HEK293 (cell line): ENCODE results near the gene TMEM179B.

Experiments
- CTCF ChIA-PET: fragments of 350-600 bp; formaldehyde crosslinking; extraction: SDS; loops from one replicate; lab custom pipeline; 2021; ENCODE audit warnings: antibody characterized with exemption; lab: Yijun Ruan, JAX
- POLR2A ChIA-PET: fragments of 300-600 bp; formaldehyde crosslinking; extraction: SDS; loops from one replicate; lab custom pipeline; 2020; ENCODE audit warnings: antibody characterized with exemption, inconsistent platforms; lab: Yijun Ruan, JAX
- H3K27ac ChIP-seq: fragments of 200-500 bp; sonication (Bioruptor generic); 2 replicates; pipeline ENCODE4 v1.5.1; 2014; ENCODE audit warnings: low read depth, low read length, control low read depth, inconsistent platforms; ENCODE audit errors: extremely low read depth
- H3K36me3 ChIP-seq, 2 experiments: fragments of 200-500 bp in 1 of 2; sonication (Bioruptor generic) in 1 of 2; 1 replicate in 1 of 2; 2 replicates in 1 of 2; pipeline ENCODE4 v1.5.1; 2014 to 2017; ENCODE audit warnings: inconsistent platforms in 2 of 2, low read length in 2 of 2; ENCODE audit not compliant: control insufficient read depth in 2 of 2, insufficient read depth in 1 of 2
- H3K4me1 ChIP-seq: fragments of 200-500 bp; sonication (Bioruptor generic); 2 replicates; pipeline ENCODE4 v1.5.1; 2014; ENCODE audit warnings: mild to moderate bottlenecking, low read length, inconsistent platforms; ENCODE audit not compliant: control insufficient read depth, insufficient read depth
- H3K4me3 ChIP-seq: 2 replicates; pipeline ENCODE4 v1.5.1; 2011; ENCODE audit warnings: low read depth, mild to moderate bottlenecking, control low read depth, low read length, moderate library complexity
- H3K9me3 ChIP-seq: fragments of 200-500 bp; sonication (Bioruptor generic); 2 replicates; pipeline ENCODE4 v1.5.1; 2014; ENCODE audit warnings: low read depth, low read length, inconsistent platforms; ENCODE audit not compliant: control insufficient read depth, insufficient read depth
- GLIS1 ChIP-seq: fragments of 450-650 bp; formaldehyde crosslinking; IDR thresholded peaks from 2 replicates; pipeline ENCODE4 v1.5.1; 2016; ENCODE audit warnings: missing biosample characterization, missing genetic modification characterization
- SCRT2 ChIP-seq: fragments of 450-650 bp; formaldehyde crosslinking; IDR thresholded peaks from 2 replicates; pipeline ENCODE4 v1.5.1; 2016; ENCODE audit warnings: missing biosample characterization, missing genetic modification characterization
- ZBTB17 ChIP-seq: fragments of 450-650 bp; formaldehyde crosslinking; IDR thresholded peaks from 2 replicates; pipeline ENCODE4 v1.5.1; 2016; ENCODE audit warnings: missing biosample characterization, missing genetic modification characterization
- ZEB2 ChIP-seq: fragments of 450-650 bp; formaldehyde crosslinking; IDR thresholded peaks from 2 replicates; pipeline ENCODE4 v1.5.1; 2016; ENCODE audit warnings: missing biosample characterization, missing genetic modification characterization
- ZFP3 ChIP-seq: fragments of 450-650 bp; formaldehyde crosslinking; IDR thresholded peaks from 2 replicates; pipeline ENCODE4 v1.5.1; 2016; ENCODE audit warnings: low read depth, missing biosample characterization, missing genetic modification characterization
- ZNF155 ChIP-seq: fragments of 450-650 bp; formaldehyde crosslinking; IDR thresholded peaks from 2 replicates; pipeline ENCODE4 v1.5.1; 2016; ENCODE audit warnings: missing biosample characterization, missing genetic modification characterization
- ZNF24 ChIP-seq: fragments of 450-650 bp; formaldehyde crosslinking; IDR thresholded peaks from 2 replicates; pipeline ENCODE4 v1.5.1; 2016; ENCODE audit warnings: missing biosample characterization, missing genetic modification characterization
- ZNF274 ChIP-seq, 2 experiments: fragments of 200-500 bp in 1 of 2; fragments of 450-650 bp in 1 of 2; sonication (Bioruptor generic) in 1 of 2; formaldehyde crosslinking in 1 of 2; IDR thresholded peaks; 2 replicates each; pipeline versions ENCODE4 v1.5.1 to v1.6.1; 2014 to 2016; ENCODE audit warnings: borderline replicate concordance in 1 of 2, inconsistent platforms in 1 of 2, low read length in 1 of 2, missing biosample characterization in 1 of 2, missing genetic modification characterization in 1 of 2
- ZNF341 ChIP-seq: fragments of 450-650 bp; formaldehyde crosslinking; IDR thresholded peaks from 2 replicates; pipeline ENCODE4; 2016; ENCODE audit warnings: low read depth, missing biosample characterization, missing genetic modification characterization
- ZNF416 ChIP-seq: fragments of 450-650 bp; formaldehyde crosslinking; IDR thresholded peaks from 2 replicates; pipeline ENCODE4 v1.5.1; 2016; ENCODE audit warnings: missing biosample characterization, missing genetic modification characterization
- ZNF544 ChIP-seq: fragments of 450-650 bp; formaldehyde crosslinking; IDR thresholded peaks from 2 replicates; pipeline ENCODE4 v1.5.0; 2017; ENCODE audit warnings: missing biosample characterization, missing genetic modification characterization
- ZSCAN30 ChIP-seq: fragments of 450-650 bp; IDR thresholded peaks from 2 replicates; pipeline ENCODE4 v1.5.1; 2018; ENCODE audit warnings: missing biosample characterization, mild to moderate bottlenecking, missing genetic modification characterization, moderate library complexity
- TF ChIP-seq, protein P1 (sequence below): fragments of 450-650 bp; formaldehyde crosslinking; IDR thresholded peaks from 2 replicates; pipeline ENCODE4 v1.5.0; 2017; ENCODE audit warnings: missing biosample characterization, missing genetic modification characterization, borderline replicate concordance
- TF ChIP-seq, protein P2 (sequence below): sonication (generic); formaldehyde crosslinking; IDR thresholded peaks from 2 replicates; pipeline ENCODE4 v1.8.1; 2022; ENCODE audit warnings: mild to moderate bottlenecking, moderate library complexity, missing genetic modification reagents
- TF ChIP-seq, protein P3 (sequence below): fragments of 450-650 bp; IDR thresholded peaks from 2 replicates; pipeline ENCODE4 v1.5.1; 2018; ENCODE audit warnings: missing biosample characterization, missing genetic modification characterization
- TF ChIP-seq, protein P4 (sequence below): fragments of 450-650 bp; formaldehyde crosslinking; IDR thresholded peaks from 2 replicates; pipeline ENCODE4 v1.5.1; 2016; ENCODE audit warnings: missing biosample characterization, missing genetic modification characterization

TMEM179B gene

DNA sequence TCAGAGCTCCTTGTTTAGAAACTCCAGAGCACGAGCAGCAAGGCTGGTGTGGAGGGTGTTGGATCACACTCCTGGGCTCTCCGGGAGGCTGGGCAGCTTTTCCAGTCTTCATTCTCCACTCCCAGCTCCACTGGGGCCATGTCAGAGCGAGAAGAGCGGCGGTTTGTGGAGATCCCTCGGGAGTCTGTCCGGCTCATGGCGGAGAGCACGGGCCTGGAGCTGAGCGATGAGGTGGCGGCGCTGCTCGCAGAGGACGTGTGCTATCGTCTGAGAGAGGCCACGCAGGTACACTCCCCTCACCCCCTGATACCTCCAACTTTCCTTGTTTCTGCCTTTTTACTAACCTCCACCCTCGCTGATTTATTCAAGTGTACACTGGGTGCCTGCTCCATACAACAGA, 11.6 kb upstream of the TMEM179B start:
- TF ChIP-seq SCRT2 (tag by site-specific recombination), result no peak
- TF ChIP-seq ZNF274 (IDR thresholded peaks at IDR 0.05; ENCODE audit: low read length), result no peak
- no peak for TF ChIP-seq ZNF274 (tag by site-specific recombination; IDR thresholded peaks at IDR 0.05; ENCODE audit: borderline replicate concordance)
- TF ChIP-seq ZNF544 (tag by site-specific recombination), result no peak
- TF ChIP-seq ZSCAN30 (tag by site-specific recombination), result no peak
- TF ChIP-seq ZNF341 (tag by site-specific recombination), result no peak
- TF ChIP-seq GLIS1 (tag by site-specific recombination), result no peak
- TF ChIP-seq ZNF24 (tag by site-specific recombination), result no peak
- TF ChIP-seq ZBTB17, result no peak
- TF ChIP-seq ZNF155 (tag by site-specific recombination), result no peak
- TF ChIP-seq, protein P1, sequence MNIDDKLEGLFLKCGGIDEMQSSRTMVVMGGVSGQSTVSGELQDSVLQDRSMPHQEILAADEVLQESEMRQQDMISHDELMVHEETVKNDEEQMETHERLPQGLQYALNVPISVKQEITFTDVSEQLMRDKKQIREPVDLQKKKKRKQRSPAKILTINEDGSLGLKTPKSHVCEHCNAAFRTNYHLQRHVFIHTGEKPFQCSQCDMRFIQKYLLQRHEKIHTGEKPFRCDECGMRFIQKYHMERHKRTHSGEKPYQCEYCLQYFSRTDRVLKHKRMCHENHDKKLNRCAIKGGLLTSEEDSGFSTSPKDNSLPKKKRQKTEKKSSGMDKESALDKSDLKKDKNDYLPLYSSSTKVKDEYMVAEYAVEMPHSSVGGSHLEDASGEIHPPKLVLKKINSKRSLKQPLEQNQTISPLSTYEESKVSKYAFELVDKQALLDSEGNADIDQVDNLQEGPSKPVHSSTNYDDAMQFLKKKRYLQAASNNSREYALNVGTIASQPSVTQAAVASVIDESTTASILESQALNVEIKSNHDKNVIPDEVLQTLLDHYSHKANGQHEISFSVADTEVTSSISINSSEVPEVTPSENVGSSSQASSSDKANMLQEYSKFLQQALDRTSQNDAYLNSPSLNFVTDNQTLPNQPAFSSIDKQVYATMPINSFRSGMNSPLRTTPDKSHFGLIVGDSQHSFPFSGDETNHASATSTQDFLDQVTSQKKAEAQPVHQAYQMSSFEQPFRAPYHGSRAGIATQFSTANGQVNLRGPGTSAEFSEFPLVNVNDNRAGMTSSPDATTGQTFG (tag by site-specific recombination), result no peak
- TF ChIP-seq, protein P2, sequence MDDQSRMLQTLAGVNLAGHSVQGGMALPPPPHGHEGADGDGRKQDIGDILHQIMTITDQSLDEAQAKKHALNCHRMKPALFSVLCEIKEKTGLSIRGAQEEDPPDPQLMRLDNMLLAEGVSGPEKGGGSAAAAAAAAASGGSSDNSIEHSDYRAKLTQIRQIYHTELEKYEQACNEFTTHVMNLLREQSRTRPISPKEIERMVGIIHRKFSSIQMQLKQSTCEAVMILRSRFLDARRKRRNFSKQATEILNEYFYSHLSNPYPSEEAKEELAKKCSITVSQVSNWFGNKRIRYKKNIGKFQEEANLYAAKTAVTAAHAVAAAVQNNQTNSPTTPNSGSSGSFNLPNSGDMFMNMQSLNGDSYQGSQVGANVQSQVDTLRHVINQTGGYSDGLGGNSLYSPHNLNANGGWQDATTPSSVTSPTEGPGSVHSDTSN (CRISPR knock-in tag), result no peak

DNA sequence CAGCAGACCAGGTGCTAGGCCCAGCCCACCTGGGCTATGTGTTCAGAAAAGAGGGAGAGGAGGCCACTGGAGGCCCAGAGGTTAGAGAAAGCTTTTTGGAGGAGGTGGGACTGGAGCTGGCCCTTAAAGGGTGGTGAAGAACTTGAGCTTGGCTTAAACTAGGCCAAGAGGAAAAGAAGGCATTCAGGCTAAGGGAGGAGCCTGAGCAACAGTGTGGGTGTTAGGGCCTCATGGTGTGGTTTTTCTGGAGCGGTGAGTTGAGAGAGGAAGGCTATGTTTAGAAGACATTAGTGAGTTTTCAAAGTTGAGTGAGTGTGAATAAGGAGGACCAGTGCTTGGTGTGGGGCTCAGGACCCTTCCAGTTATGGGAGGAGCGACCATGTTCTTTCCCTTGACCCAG, 9.8 kb upstream of the TMEM179B start:
- ChIA-PET CTCF (interaction anchor here (5.0 kb wide), 1 partner anchor 9 kb away, joined by 45 read pairs; the partner anchor contains the start of gene TMEM179B), POLR2A (interaction anchor here (0.6 to 1.6 kb wide), 5 partner anchors 23 to 186 kb away, joined by 3 to 7 read pairs (median 5); partner anchors contain the start of genes TUT1 and ZBTB3)
- H3K4me3 ChIP-seq, result no peak overlapping the region
- peaks cover 0 to 57% of the 10 kb centered on the region in 2 experiments; a peak in 2 of 3 replicates for H3K36me3 ChIP-seq
- H3K9me3 ChIP-seq, result no peaks in the 10 kb centered on the region
- no peak for TF ChIP-seq ZEB2 (tag by site-specific recombination)
- no peak for TF ChIP-seq ZFP3
- TF ChIP-seq ZNF416 (tag by site-specific recombination), result no peak
- TF ChIP-seq, protein P3, sequence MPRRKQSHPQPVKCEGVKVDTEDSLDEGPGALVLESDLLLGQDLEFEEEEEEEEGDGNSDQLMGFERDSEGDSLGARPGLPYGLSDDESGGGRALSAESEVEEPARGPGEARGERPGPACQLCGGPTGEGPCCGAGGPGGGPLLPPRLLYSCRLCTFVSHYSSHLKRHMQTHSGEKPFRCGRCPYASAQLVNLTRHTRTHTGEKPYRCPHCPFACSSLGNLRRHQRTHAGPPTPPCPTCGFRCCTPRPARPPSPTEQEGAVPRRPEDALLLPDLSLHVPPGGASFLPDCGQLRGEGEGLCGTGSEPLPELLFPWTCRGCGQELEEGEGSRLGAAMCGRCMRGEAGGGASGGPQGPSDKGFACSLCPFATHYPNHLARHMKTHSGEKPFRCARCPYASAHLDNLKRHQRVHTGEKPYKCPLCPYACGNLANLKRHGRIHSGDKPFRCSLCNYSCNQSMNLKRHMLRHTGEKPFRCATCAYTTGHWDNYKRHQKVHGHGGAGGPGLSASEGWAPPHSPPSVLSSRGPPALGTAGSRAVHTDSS (tag by site-specific recombination), result no peak
- TF ChIP-seq, protein P2 (CRISPR knock-in tag), result no peak
- TF ChIP-seq, protein P4, sequence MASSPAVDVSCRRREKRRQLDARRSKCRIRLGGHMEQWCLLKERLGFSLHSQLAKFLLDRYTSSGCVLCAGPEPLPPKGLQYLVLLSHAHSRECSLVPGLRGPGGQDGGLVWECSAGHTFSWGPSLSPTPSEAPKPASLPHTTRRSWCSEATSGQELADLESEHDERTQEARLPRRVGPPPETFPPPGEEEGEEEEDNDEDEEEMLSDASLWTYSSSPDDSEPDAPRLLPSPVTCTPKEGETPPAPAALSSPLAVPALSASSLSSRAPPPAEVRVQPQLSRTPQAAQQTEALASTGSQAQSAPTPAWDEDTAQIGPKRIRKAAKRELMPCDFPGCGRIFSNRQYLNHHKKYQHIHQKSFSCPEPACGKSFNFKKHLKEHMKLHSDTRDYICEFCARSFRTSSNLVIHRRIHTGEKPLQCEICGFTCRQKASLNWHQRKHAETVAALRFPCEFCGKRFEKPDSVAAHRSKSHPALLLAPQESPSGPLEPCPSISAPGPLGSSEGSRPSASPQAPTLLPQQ (tag by site-specific recombination), result no peak
- no peaks in the 10 kb centered on the region for H3K4me1 ChIP-seq
- H3K27ac ChIP-seq, result no peak overlapping the region

More for the DNA sequence above, 11.6 kb upstream of the TMEM179B start:
- Histone ChIP-seq H3K36me3 (peaks cover 0 to 49% of the 10 kb centered on the region in 2 experiments; a peak in 2 of 3 replicates), H3K4me3 (no peak overlapping the region), H3K27ac (no peak overlapping the region), H3K4me1 (no peaks in the 10 kb centered on the region), H3K9me3 (no peaks in the 10 kb centered on the region)
- ChIA-PET CTCF (interaction anchor here (0.6 to 5.0 kb wide), 2 partner anchors 11 to 216 kb away, joined by 3 to 45 read pairs; partner anchors contain the start of gene TMEM179B), POLR2A (interaction anchor here (0.7 to 1.8 kb wide), 5 partner anchors 11 to 111 kb away, joined by 3 to 10 read pairs (median 7); partner anchors contain the start of genes C11orf98, CSKMT, POLR2G and TMEM179B)
